Measurements from ENCODE around the gene SMOC1. TPM values are rescaled to one million over a fixed set of nuclear protein-coding genes. Genes with fewer than 3 reads are reported as not detected.
"Not testable (repeated sequence)": the region's sequence is repeated elsewhere in the genome, so short reads cannot be mapped to it uniquely, and the experiment has no call there.

SMOC1 gene
- total and polyA plus RNA-seq, 9 donors = 0.35 to 9.1 (median 0.80) TPM

DNA sequence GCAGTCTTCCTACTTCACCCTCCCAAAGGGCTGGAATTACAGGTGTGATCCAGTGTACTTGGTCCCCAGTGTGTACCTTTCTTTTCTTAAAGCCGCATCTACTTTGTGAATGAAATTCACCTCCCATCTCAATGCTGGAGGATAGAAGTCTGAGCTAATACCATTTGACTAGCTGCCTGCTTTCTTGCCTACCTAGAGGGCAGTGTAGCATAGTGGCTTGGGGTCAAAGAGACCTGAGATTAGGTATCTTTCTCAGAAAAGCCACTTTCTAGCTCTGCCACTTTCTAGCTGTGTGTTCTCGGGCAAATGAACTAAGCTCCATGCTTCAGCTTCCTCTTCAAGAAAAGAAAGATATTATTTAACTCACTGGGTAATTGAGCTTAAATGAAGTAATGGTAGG, 16.9 kb downstream of the SMOC1 start:
- Histone ChIP-seq H3K4me3 (no peak overlapping the region), H3K9me3 (peaks cover 0 to 4% of the 10 kb centered on the region in 2 donors), H3K4me1 (ENCODE audit: insufficient read depth) (no peaks in the 10 kb centered on the region), H3K27ac (no peak overlapping the region), H3K27me3 (no peaks in the 10 kb centered on the region), H3K36me3 (no peaks in the 10 kb centered on the region)
- TF ChIP-seq POLR2A (IDR thresholded peaks at IDR 0.05) (no peak), CTCF (IDR thresholded peaks at IDR 0.05) (no peak), EP300 (IDR thresholded peaks at IDR 0.05) (no peak)
- DNase-seq = no peak
- intact Hi-C loops (cut with DNase I) = no loop called here
- 90 to 91% (median 91%) methylated on average over 2 of the region's 2 CpGs for WGBS, 3 donors

DNA sequence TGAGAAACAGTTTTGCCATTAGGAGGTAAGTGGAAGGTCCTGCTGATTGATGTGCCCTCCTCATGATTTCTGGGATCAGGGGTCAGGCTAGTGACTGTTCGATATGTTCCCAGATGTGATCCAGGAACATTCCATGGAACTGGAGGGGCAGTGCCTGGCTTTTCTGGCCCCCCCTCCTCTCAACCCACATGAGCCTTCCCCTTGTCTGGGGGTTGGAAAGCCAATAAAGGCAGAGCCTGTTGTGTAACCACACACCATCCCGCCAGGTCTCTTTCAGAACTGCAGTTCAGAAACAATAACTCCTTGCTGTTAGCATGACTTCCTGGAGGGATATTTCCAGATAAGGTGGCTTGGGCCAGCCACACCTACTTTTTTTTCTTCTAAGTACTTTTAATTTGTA, 17.8 kb downstream of the SMOC1 start:
- DNase-seq = no peak
- Histone ChIP-seq H3K4me3 (no peak overlapping the region), H3K27me3 (no peaks in the 10 kb centered on the region), H3K9me3 (peaks cover 0 to 4% of the 10 kb centered on the region in 2 donors), H3K4me1 (ENCODE audit: insufficient read depth) (no peaks in the 10 kb centered on the region), H3K36me3 (no peaks in the 10 kb centered on the region), H3K27ac (no peak overlapping the region)
- TF ChIP-seq EP300 (IDR thresholded peaks at IDR 0.05) = no peak
- TF ChIP-seq CTCF (IDR thresholded peaks at IDR 0.05) = no peak
- TF ChIP-seq POLR2A (IDR thresholded peaks at IDR 0.05) = no peak
- intact Hi-C loops (cut with DNase I) = no loop called here
- 73 to 87% (median 80%) methylated on average over 2 of the region's 2 CpGs for WGBS, 3 donors

- Histone ChIP-seq H3K4me1 (ENCODE audit: insufficient read depth) (no peaks in the 10 kb centered on the region), H3K4me3 (no peak overlapping the region), H3K36me3 (no peaks in the 10 kb centered on the region), H3K27me3 (no peaks in the 10 kb centered on the region), H3K9me3 (peaks cover 0 to 4% of the 10 kb centered on the region in 2 donors), H3K27ac (no peak overlapping the region)
- TF ChIP-seq POLR2A (IDR thresholded peaks at IDR 0.05) (no peak), EP300 (IDR thresholded peaks at IDR 0.05) (no peak), CTCF (IDR thresholded peaks at IDR 0.05) (no peak)
- intact Hi-C loops (cut with DNase I) = no loop called here
- no peak for DNase-seq
- 67 to 75% (median 70%) methylated on average over 1 of the region's 1 CpG for WGBS, 3 donors
Measured at GRCh38 chr14:69900603-69901002, 21.4 kb downstream of the SMOC1 start.

DNA sequence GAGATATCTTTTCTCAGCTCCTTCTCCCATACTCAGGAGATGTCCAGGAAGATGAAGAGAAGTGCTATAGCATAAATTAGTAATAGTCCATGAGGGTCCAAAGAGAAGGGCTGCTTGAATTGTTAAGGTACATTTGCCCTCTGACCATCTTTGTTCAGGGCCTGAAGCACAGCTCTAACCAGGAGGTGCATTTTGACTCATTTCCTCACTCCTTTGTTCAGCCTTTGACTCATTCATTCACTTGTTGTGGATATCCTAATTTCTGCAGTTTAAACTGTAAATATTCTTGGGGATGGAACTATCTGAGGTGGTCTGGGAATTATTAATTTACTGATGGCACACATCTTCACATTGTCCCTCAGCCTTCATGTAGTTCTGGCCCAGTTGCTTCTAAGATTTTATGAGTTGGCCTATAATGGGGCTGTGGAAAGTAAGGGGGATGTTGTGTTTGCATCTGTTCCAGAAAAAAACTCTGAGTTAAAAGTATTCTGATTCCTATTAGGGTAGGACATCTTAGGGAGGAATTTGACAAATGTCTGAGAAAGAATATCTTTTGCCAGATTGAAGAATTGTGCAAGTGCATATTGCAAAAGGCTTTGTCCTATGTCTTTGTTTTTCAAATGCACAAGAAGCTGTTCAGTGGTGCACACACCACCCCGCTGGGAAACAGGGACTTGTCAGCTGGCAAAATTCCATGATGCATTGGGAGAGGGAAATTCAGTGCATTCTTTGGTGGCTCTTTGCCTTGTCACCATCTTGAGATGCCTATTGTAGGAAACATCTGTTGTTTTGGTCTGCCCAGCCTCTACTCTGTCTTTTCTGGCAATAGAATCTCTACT, 22.1 kb downstream of the SMOC1 start:
- peaks cover 0 to 4% of the 10 kb centered on the region in 2 donors for H3K9me3 ChIP-seq
- intact Hi-C loops (cut with DNase I) = no loop called here
- no peak for DNase-seq
- H3K36me3 ChIP-seq = no peaks in the 10 kb centered on the region
- TF ChIP-seq POLR2A (IDR thresholded peaks at IDR 0.05) (no peak), EP300 (IDR thresholded peaks at IDR 0.05) (no peak), CTCF (IDR thresholded peaks at IDR 0.05) (no peak)
- WGBS, 3 donors = 58 to 72% (median 62%) methylated on average over 1 of the region's 1 CpG
- H3K4me1 ChIP-seq (ENCODE audit: insufficient read depth) = no peaks in the 10 kb centered on the region
- H3K27me3 ChIP-seq = no peaks in the 10 kb centered on the region
- H3K27ac ChIP-seq = no peak overlapping the region
- no peak overlapping the region for H3K4me3 ChIP-seq

DNA sequence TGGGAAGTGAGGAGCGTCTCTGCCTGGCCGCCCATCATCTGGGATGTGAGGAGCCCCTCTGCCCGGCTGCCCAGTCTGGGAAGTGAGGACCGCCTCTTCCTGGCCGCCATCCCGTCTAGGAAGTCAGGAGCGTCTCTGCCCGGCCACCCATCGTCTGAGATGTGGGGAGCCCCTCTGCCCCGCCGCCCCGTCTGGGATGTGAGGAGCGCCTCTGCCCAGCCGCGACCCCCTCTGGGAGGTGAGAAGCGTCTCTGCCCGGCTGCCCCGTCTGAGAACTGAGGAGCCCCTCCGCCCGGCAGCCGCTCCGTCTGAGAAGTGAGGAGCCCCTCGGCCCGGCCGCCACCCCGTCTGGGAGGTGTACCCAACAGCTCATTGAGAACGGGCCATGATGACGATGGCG, 23.8 kb downstream of the SMOC1 start:
- WGBS, 3 donors = 89 to 96% (median 93%) methylated on average over 27 to 29 of the region's 29 CpGs
- H3K27me3 ChIP-seq; H3K4me1 ChIP-seq (ENCODE audit: insufficient read depth); H3K9me3 ChIP-seq; H3K36me3 ChIP-seq; intact Hi-C loops (cut with DNase I); H3K27ac ChIP-seq; DNase-seq; H3K4me3 ChIP-seq: not testable (repeated sequence)

Data from ovary (tissue), 9 donors.